ENCODE data around the gene HPGD.
A peak's percentile ranks its signal among the peaks of the same experiment; 100 is the strongest.

The HPGD gene

DNA sequence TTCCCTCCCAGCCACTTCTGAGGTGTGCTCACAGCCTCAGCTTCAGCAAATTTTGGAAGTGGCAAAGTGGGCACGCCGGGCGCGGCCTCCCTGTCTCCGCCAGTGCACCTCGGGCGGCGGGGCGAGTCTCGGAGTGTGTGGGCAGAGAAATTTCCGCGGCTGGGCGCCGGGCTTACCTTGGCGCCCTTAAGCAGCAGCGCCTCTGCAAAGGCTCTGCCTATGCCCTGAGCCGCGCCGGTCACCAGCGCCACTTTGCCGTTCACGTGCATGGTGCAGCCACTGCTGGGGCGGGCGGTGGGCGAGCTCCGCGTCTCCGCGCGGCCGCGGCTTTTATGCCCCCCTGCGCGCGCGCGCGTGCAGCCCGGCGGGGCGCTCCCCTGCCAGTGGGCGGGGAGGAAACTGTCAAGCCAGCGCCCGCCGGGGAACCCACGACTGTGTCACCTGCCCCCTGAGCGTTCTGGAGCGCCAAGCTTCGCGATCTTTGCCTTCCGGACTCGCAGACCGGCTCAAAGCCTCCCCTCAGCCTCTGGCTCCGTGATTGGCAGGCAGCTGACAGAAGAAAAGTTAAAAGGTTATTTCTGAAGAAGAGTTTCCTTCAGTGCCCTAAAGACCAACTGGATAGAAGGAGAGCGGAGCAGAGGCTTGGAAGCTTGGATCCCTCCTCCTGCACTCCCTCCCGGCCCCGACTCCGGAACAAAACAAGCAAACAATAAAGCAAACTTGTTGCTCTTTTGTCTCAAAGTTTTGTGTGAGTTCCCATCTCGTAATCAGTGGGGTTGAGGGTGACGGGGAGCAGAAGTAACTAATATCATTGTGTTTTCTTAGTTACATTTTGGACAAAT is at the start of gene HPGD:
Gene HPGD, minus strand, starts transcription at position 306 of the 842 bp plus-strand sequence. Its CDS starts 37 bp downstream, at position 269.
- DNase-seq, result peak; percentile 82

GRCh38 chr4:174564529-174564928 is 42.2 kb upstream of the HPGD start:
- no peak for DNase-seq

DNA sequence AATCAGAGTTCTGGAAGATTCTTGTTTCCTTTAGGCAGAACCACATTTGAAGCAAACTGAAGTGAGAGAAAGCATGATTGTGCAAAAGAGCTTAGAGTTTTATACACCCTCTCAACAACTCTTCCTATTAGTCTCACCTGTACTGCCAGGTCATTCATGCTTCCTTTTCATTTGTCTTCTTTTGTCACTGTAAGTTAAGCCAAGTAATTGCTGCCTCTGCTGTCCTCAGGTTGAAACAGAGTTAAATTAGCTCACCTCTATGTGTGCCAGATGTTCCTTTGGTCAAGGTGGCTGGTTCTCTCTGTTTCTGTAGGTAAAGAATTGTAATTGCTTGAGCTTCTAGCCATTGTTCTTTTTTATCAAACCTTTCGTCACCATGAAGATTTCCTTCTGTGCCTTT is 41.1 kb upstream of the HPGD start:
- no peak for DNase-seq

DNA sequence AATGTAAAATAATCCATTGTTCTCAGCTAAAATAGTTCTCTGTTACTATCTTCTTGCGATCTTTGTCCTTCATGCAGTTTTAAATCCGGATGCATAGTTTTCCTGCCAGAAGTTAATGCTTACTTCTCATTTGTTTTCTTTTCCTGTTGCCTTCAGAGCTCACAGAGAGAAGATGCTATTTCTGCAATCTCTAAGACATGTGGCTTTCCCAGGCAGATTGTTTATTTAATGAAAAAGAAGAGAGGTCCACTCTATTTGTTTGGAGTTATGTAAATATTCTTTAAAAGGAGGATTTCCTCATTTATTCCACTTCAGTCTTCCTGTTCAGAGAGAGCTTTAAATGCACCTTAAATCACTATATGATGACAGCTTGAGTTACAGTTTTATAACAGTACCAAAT is 39.3 kb upstream of the HPGD start:
- DNase-seq, result no peak

- no peak for DNase-seq
Measured at GRCh38 chr4:174559894-174560293, 37.6 kb upstream of the HPGD start.

- no peak for DNase-seq
Measured at GRCh38 chr4:174555789-174556630, 33.7 kb upstream of the HPGD start.

GRCh38 chr4:174554231-174554728 is 32.0 kb upstream of the HPGD start:
- no peak for DNase-seq

GRCh38 chr4:174553828-174554227 is 31.5 kb upstream of the HPGD start:
- no peak for DNase-seq

DNA sequence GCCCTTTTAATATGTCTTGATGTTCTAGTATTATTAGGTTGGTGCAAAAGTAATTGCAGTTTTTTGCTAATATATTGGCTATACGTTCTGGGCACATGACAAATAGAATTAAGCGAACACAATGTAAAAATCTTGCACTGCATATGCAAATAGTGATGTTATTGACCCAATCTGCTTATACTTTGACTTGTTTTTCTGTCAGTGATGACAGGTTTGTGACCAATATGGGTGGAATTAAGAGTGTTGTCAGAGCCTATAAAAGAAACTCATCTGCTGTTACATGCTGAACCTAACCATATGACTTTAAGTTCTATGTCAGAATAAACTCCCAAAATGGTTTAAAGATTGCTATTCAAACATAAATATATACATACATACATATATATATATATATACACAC is 30.7 kb upstream of the HPGD start:
- DNase-seq, result no peak

DNA sequence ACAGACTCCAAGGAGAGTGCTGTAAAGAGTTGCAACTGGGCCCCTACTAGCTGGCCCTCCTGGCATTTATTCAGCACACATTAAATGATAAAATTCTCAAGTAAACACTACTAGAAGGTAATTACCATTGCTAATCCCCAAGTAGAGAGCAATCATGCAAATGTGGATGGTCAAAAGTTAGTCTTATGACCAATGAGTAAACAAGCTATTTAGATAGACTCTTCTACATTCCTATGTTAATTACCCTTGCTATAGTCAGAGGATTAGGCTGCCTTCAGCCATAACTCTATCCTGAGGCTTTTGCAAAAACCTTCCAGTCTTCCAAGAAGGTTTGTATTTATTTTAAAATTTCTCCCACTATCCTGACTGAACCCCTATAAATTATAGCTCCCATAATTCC is 28.3 kb upstream of the HPGD start:
- no peak for DNase-seq

DNA sequence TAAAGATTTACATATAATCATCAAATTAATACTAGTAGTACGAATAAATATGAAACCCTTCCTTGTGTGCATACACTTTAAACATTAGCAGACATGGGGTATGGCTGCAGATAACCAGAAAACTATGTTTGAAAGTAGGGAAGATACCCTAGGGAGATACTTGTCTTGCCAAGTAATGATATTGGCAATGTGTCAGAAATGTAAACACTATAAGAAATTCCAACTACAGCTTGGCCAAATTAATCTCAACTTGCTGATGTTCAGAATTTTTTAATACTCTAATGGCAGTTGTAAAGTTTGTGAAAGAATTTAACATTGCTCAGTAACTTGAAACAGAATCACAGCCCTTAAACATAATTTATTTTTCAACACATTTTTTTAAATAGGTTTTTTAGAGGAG is 27.4 kb upstream of the HPGD start:
- no peak for DNase-seq

GRCh38 chr4:174545268-174545667 is 23.0 kb upstream of the HPGD start:
- DNase-seq, result no peak

- DNase-seq, result no peak
Measured at GRCh38 chr4:174544496-174544895, 22.2 kb upstream of the HPGD start.

DNA sequence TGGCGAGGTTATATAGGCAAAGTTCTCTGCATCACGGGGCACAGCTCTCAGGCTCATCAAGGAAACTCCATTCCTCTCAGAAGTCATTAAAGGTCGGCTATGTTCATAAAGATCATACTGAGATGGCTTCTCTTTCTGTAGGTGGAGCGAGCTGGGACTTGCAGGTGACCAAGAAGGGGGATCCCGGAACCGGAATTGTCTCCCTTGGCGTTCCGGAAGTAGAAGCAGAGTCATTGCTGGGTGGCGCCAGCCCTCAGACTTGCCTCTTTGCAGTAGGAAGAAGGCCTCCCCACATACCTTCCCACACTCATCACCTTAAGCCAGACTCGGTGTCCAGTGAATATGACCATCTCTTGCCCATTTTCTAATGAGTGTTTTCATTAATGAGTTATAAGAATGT is 17.9 kb upstream of the HPGD start:
- DNase-seq, result no peak

DNA sequence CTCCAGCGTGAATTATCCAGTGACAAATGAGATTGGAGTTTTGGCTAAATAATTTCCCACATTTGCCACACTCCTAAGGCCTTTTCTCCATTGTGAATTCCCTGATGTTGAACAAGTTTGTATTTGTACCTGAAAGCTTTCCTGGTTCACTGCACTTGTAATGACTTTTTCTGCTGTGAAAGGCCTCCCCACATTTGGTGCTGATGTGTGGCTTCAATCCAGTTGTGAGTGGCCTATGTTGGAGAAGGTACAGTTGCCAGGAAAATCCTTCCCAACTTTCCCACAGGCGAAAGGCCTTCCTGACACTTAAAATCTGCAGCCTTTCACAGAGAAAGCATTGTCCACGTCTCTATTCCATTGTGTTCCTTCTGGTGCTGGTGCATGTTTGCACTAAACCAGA is 17.3 kb upstream of the HPGD start:
- DNase-seq, result no peak

DNA sequence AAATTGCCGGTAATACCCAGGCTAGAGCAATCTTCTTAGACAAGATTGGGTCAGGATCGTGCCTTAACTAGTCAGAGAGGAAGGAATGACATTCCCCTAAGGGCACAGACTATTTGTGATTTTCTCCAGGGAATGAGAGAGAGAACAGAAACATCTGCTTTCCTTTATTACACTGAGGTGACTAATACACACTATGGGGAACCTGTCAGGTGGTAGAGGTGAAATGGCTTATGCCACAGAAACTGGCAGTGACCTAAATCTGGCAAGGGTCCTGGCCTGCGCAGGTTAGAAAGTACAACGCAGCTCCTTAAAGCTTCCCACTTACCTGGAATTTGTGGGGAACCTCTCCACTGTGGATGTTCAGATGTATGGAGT is 16.6 kb upstream of the HPGD start:
- no peak for DNase-seq

DNA sequence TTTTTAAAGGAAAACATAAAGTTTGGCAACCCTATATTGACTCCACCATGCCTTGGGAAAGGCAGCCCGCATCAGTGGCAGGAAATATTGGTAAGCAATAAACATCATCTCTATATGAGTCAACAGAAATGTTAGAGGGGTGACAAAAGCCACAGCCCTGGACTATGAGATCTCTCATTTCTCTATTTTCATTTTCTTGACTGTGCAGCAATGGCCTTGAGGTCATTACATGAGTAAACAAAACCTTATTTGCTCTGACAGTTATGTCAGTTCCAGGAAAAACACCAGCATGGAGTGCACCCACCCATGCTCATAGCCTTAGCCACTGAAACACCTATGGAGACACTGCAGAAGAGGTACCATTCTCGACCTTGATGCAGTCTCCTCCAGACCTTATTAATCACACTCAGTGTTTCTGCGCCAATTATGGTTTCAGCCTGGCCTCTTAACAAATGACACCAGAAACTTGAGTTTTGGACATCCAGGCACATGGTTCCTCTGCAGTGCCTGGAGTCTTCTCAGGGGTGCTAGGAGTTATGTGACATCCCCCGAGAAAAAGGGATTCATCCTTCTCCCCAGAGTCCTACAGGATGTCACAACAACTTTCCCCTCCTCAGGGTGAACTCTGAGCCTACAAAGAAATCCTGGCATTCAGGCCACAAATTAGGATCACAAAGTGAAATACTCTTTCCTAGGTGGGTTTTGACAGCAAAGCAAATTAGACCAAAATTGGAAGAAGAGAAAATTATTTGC is 16.0 kb upstream of the HPGD start:
- DNase-seq, result no peak

DNA sequence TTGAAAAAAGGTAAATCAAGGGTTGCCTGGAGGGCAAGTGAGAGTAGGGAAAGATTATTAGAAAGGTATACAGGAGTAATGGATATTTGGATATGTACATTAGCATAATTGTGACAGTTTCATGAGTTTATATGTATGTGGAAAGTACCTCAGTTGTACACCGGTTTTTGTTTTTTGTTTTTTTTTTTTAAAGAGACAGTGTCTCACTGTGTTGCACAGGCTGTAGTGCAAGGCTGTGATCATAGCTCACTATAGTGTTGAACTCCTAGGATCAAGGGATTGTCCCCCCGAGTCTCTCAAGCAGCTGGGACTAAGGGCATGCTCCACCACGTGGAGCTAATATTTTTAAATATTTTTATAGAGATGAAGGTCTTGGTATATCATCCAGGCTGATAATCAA is 15.3 kb upstream of the HPGD start:
- no peak for DNase-seq

- no peak for DNase-seq
Measured at GRCh38 chr4:174534461-174534860, 12.2 kb upstream of the HPGD start.

DNA sequence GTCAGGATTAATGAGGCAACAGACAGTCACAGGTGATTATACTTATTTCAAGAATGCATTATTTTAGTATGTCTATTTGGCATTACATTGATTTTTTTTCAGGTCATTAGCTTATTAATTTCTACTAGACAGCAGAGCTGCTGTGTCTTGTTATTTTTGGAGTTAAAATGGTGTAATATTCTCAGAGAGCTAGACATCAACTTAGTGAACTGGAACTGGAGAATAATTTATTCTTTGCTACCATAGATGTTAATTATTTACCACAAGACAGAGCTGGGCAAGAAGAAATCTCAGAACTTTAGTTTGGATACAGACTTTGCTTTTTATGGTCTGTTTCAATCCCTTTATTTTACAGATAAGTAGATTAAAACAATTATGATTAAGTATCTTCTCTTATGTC is 10.2 kb upstream of the HPGD start:
- DNase-seq, result no peak

GRCh38 chr4:174531486-174531885 is 9.2 kb upstream of the HPGD start:
- DNase-seq, result no peak

GRCh38 chr4:174528226-174528625 is 5.9 kb upstream of the HPGD start:
- peak; percentile 11 for DNase-seq

DNA sequence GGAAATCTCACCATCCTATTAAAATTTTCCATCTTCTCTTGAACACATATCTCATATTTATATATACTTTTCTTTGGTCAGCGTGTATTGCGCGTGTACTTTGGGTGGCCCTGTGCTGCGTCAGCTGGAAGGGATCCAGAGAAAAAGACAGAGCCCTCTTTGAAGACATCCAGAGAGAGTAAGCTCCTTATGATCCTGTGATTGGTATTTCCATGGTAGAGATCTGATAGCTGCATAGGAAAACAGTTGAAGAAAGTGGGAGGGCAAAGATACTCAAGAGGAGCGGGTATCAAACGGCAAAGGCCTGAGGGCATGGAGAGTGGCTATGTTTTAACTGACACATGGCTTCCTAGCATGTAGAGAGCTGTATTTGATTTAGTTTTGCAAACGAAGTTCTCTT is 4.4 kb upstream of the HPGD start:
- no peak for DNase-seq
